WTC11 (cell line): Measurements from ENCODE around the gene FBXO3.

Experiments
- CBFB ChIP-seq: sonication (generic); formaldehyde crosslinking; IDR thresholded peaks from 2 replicates; pipeline ENCODE4 v1.8.1; 2022; ENCODE audit warnings: mild to moderate bottlenecking, low read depth, missing genetic modification reagents
- FOXJ3 ChIP-seq: sonication (generic); formaldehyde crosslinking; IDR thresholded peaks from 2 replicates; pipeline ENCODE4 v1.9.0; 2021; ENCODE audit warnings: missing genetic modification reagents, mild to moderate bottlenecking, borderline replicate concordance
- MAX ChIP-seq: sonication (generic); formaldehyde crosslinking; IDR thresholded peaks from 2 replicates; pipeline ENCODE4 v1.8.0; 2022; ENCODE audit warnings: mild to moderate bottlenecking, missing genetic modification reagents
- MXD4 ChIP-seq: fragments of 250-450 bp; sonication (Bioruptor Pico); IDR thresholded peaks from 2 replicates; pipeline ENCODE4 v1.8.0; 2021; ENCODE audit warnings: mild to moderate bottlenecking, moderate library complexity, borderline replicate concordance
- NR2C2 ChIP-seq: sonication (generic); formaldehyde crosslinking; IDR thresholded peaks from 2 replicates; pipeline ENCODE4 v1.8.0; 2022; ENCODE audit warnings: mild to moderate bottlenecking, missing genetic modification reagents
- SMAD3 ChIP-seq: sonication (generic); formaldehyde crosslinking; IDR thresholded peaks from 2 replicates; pipeline ENCODE4 v1.8.0; 2022; ENCODE audit warnings: missing genetic modification reagents, mild to moderate bottlenecking, borderline replicate concordance
- ZNF232 ChIP-seq: sonication (generic); formaldehyde crosslinking; IDR thresholded peaks from 2 replicates; pipeline ENCODE4 v1.8.0; 2022; ENCODE audit warnings: mild to moderate bottlenecking, missing genetic modification reagents
- TF ChIP-seq, protein P1 (sequence below): sonication (generic); formaldehyde crosslinking; IDR thresholded peaks from 2 replicates; pipeline ENCODE4 v1.8.1; 2022; ENCODE audit warnings: low read depth, mild to moderate bottlenecking, moderate library complexity, missing genetic modification reagents, borderline replicate concordance
- TF ChIP-seq, protein P2 (sequence below): sonication (generic); formaldehyde crosslinking; IDR thresholded peaks from 2 replicates; pipeline ENCODE4 v1.8.1; 2022; ENCODE audit warnings: low read depth, missing genetic modification reagents, borderline replicate concordance
- TF ChIP-seq, protein P3 (sequence below): fragments of 200-600 bp; IDR thresholded peaks from 2 replicates; pipeline ENCODE4 v1.8.0; 2022; ENCODE audit warnings: antibody characterized with exemption

DNA sequence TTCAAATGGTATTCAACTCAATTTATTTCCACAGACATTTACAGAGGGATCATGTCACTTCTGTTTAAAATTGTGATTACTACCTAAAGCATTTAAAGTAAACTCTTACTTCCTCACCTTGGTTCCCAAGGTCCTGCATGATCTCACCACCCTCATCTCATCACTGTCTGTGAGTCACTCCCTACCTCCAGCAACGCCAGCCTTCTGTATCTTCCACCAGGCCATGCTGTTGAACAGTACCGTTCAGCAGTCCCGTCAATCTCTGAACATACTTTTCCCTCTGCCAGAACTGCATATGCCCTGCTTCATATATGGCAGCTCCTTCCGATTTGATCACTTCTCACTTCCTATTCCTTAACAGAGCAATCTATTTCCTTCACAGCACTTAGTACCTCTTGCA lies 2.0 kb downstream of the FBXO3 start:
- TF ChIP-seq FOXJ3 (CRISPR knock-in tag) (no peak), CBFB (CRISPR knock-in tag) (no peak), MAX (CRISPR knock-in tag) (no peak), SMAD3 (no peak), NR2C2 (no peak), ZNF232 (CRISPR knock-in tag) (no peak), MXD4 (no peak)
- TF ChIP-seq, protein P1, sequence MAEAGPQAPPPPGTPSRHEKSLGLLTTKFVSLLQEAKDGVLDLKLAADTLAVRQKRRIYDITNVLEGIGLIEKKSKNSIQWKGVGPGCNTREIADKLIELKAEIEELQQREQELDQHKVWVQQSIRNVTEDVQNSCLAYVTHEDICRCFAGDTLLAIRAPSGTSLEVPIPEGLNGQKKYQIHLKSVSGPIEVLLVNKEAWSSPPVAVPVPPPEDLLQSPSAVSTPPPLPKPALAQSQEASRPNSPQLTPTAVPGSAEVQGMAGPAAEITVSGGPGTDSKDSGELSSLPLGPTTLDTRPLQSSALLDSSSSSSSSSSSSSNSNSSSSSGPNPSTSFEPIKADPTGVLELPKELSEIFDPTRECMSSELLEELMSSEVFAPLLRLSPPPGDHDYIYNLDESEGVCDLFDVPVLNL, result no peak
- TF ChIP-seq, protein P2, sequence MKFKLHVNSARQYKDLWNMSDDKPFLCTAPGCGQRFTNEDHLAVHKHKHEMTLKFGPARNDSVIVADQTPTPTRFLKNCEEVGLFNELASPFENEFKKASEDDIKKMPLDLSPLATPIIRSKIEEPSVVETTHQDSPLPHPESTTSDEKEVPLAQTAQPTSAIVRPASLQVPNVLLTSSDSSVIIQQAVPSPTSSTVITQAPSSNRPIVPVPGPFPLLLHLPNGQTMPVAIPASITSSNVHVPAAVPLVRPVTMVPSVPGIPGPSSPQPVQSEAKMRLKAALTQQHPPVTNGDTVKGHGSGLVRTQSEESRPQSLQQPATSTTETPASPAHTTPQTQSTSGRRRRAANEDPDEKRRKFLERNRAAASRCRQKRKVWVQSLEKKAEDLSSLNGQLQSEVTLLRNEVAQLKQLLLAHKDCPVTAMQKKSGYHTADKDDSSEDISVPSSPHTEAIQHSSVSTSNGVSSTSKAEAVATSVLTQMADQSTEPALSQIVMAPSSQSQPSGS (CRISPR knock-in tag), result no peak
- TF ChIP-seq, protein P3, sequence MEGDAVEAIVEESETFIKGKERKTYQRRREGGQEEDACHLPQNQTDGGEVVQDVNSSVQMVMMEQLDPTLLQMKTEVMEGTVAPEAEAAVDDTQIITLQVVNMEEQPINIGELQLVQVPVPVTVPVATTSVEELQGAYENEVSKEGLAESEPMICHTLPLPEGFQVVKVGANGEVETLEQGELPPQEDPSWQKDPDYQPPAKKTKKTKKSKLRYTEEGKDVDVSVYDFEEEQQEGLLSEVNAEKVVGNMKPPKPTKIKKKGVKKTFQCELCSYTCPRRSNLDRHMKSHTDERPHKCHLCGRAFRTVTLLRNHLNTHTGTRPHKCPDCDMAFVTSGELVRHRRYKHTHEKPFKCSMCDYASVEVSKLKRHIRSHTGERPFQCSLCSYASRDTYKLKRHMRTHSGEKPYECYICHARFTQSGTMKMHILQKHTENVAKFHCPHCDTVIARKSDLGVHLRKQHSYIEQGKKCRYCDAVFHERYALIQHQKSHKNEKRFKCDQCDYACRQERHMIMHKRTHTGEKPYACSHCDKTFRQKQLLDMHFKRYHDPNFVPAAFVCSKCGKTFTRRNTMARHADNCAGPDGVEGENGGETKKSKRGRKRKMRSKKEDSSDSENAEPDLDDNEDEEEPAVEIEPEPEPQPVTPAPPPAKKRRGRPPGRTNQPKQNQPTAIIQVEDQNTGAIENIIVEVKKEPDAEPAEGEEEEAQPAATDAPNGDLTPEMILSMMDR, result no peak
